GM18517 (cell line): ENCODE results near the gene GNA15.
"Not testable (repeated sequence)": the region's sequence is repeated elsewhere in the genome, so short reads cannot be mapped to it uniquely, and the experiment has no call there.

Source experiments
- ATAC-seq: cut with Tn5 transposase; IDR thresholded peaks from one replicate; pipeline ENCODE4 v1.9.1; 2021; ENCODE audit warnings: mild to moderate bottlenecking, moderate library complexity; ENCODE audit not compliant: unreplicated experiment

The GNA15 gene

GRCh38 chr19:3135961-3136683 is at the start of gene GNA15:
TSS of gene GNA15 (plus strand) at chr19:3136033. CDS start at chr19:3136451, 418 bp downstream.
- ATAC-seq, result no peak

GRCh38 chr19:3087769-3088168 is 48.1 kb upstream of the GNA15 start:
- ATAC-seq, result no peak

GRCh38 chr19:3089299-3089855 is 46.5 kb upstream of the GNA15 start:
- not testable (repeated sequence) for ATAC-seq

- no peak for ATAC-seq
Measured at GRCh38 chr19:3094601-3095440, 41.0 kb upstream of the GNA15 start.

GRCh38 chr19:3095441-3096191 is 40.2 kb upstream of the GNA15 start:
- ATAC-seq, result no peak

- no peak for ATAC-seq
Measured at GRCh38 chr19:3096267-3096901, 39.4 kb upstream of the GNA15 start.

GRCh38 chr19:3096902-3097326 is 38.9 kb upstream of the GNA15 start:
- no peak for ATAC-seq

GRCh38 chr19:3097442-3097871 is 38.4 kb upstream of the GNA15 start:
- no peak for ATAC-seq

- no peak for ATAC-seq
Measured at GRCh38 chr19:3098141-3098514, 37.7 kb upstream of the GNA15 start.

GRCh38 chr19:3098515-3099346 is 37.1 kb upstream of the GNA15 start:
- ATAC-seq, result no peak

GRCh38 chr19:3099347-3100145 is 36.3 kb upstream of the GNA15 start:
- no peak for ATAC-seq

GRCh38 chr19:3100331-3100730 is 35.5 kb upstream of the GNA15 start:
- no peak for ATAC-seq

- ATAC-seq, result no peak
Measured at GRCh38 chr19:3100747-3101730, 34.8 kb upstream of the GNA15 start.

- no peak for ATAC-seq
Measured at GRCh38 chr19:3102239-3103140, 33.3 kb upstream of the GNA15 start.

- ATAC-seq, result no peak
Measured at GRCh38 chr19:3104708-3104983, 31.2 kb upstream of the GNA15 start.

- ATAC-seq, result no peak
Measured at GRCh38 chr19:3105641-3106508, 30.0 kb upstream of the GNA15 start.
